Measurements from ENCODE around the gene DNAH11.

Gene DNAH11

DNA sequence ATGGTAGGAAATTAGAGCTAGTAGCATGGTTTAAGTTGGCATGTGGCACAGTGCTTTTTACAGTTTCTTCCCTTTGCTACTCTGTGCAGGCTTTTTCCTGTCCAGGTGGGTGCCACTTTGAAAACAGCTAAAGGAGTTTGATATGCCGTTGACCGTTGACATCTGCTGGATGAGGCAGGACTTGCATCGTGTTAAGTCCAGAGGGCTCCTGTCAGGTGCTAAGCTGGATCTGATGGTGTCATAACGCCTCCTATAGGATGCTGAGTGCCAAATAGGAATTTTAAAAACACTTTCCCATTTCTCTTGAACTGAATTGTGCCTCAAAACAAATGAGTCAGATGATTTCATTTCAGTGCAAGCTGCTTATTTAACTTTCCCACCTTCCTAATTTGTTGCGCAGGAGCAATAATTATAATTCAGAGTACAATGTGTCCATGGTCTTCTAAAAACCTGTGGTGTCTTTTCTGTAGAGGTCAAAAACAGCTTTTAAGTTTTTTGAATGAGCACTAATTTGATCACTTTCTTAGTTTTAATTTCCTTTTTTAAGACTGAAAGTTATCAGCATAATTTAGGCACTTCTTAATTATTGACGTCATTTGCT, 224.6 kb downstream of the DNAH11 start:
- TF ChIP-seq, protein P1, sequence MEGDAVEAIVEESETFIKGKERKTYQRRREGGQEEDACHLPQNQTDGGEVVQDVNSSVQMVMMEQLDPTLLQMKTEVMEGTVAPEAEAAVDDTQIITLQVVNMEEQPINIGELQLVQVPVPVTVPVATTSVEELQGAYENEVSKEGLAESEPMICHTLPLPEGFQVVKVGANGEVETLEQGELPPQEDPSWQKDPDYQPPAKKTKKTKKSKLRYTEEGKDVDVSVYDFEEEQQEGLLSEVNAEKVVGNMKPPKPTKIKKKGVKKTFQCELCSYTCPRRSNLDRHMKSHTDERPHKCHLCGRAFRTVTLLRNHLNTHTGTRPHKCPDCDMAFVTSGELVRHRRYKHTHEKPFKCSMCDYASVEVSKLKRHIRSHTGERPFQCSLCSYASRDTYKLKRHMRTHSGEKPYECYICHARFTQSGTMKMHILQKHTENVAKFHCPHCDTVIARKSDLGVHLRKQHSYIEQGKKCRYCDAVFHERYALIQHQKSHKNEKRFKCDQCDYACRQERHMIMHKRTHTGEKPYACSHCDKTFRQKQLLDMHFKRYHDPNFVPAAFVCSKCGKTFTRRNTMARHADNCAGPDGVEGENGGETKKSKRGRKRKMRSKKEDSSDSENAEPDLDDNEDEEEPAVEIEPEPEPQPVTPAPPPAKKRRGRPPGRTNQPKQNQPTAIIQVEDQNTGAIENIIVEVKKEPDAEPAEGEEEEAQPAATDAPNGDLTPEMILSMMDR (IDR thresholded peaks at IDR 0.05; ENCODE audit: unreplicated experiment in 3 of 3) = peak; percentile 64 to 78 (median 69)
- Mint-ChIP-seq H3K27ac (no peak overlapping the region), H3K27me3 (ENCODE audit: low read depth) (peaks cover 44% of the 10 kb centered on the region), H3K36me3 (ENCODE audit: low read depth) (no peaks in the 10 kb centered on the region), H3K9me3 (no peaks in the 10 kb centered on the region), H3K4me3 (no peak overlapping the region), H3K4me1 (peaks cover 16% of the 10 kb centered on the region)

DNA sequence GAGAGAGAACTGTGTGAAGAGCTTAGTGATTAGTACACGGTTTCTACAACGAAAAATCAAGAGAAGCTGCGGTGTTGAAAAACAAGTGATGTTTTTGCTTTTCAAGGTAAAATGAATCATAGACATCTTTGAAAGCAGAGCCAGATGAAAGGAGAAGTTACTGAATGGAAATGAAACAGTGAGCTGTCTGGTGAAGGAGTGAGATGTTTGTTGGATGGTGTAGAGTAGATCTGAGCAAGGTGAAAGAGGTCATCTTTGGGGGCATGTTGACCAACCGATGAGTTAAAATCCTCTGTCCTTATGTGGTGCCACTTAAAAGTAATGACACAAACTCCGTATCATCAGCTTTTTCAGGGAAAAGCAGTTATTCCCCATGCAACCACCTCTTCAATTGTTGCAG, 225.4 kb downstream of the DNAH11 start:
- Mint-ChIP-seq H3K9me3 (no peaks in the 10 kb centered on the region), H3K4me3 (no peak overlapping the region), H3K27ac (no peak overlapping the region), H3K4me1 (peaks cover 25% of the 10 kb centered on the region), H3K36me3 (ENCODE audit: low read depth) (no peaks in the 10 kb centered on the region), H3K27me3 (ENCODE audit: low read depth) (peaks cover 44% of the 10 kb centered on the region)
- TF ChIP-seq, protein P1 (IDR thresholded peaks at IDR 0.05; ENCODE audit: unreplicated experiment in 3 of 3) = no peak

DNA sequence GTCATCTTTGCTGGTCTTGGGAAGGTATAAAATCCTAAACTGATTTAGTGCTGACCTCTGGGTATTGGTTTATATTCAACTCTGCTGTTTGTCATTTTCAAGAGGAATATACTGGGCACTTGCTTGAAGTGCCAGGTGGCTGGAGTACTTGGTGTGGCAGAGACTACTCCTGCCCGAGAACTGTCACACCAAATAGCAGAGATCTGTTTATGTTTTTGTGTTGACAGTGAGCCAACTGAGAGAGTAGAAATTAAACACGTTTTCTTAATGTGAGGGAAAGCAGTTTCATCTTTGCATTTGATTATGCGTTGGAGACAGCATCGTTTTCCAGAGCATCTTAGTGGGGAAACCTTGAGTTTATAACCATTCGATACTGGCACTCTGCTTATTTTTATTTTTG, 228.4 kb downstream of the DNAH11 start:
- no peaks in the 10 kb centered on the region for H3K9me3 Mint-ChIP-seq
- TF ChIP-seq, protein P1 (IDR thresholded peaks at IDR 0.05; ENCODE audit: unreplicated experiment in 3 of 3) = no peak
- no peak overlapping the region for H3K27ac Mint-ChIP-seq
- peaks cover 28% of the 10 kb centered on the region for H3K4me1 Mint-ChIP-seq
- H3K27me3 Mint-ChIP-seq (ENCODE audit: low read depth) = peaks cover 32% of the 10 kb centered on the region
- H3K36me3 Mint-ChIP-seq (ENCODE audit: low read depth) = no peaks in the 10 kb centered on the region
- no peak overlapping the region for H3K4me3 Mint-ChIP-seq

DNA sequence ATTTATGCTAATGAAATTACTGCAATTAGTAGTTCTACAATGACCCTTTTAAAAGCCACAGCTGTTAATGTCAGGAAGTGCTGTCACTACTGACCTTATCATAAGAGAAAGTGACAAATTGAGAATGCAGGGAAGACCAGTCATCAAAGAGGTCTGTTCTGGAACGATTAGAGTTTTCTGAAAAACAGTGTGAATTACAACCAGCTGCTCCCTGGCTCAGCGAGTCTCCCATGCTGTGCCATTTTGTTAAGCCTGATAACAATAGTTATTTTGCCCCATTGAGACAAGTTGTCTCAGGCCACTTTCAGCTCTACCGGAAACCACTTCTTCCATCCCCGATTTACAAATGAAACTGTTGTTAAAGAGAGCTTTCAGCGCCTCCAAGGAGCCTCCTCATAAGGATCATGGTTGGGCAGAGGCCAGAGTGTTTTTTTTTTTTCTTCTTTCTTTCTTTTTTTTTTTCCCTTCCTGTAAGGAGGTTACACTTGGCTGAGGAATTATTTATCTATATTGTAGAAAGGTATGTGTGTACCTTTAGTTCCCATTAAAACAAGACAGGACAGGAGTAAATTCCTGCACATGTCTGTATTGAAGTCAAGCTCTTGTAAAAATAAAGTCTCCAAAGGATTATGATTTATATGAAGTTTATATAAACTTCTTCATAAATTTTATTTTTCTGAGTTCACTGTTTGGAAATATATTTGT, 229.2 kb downstream of the DNAH11 start:
- TF ChIP-seq, protein P1 (IDR thresholded peaks at IDR 0.05; ENCODE audit: unreplicated experiment in 3 of 3) = no peak
- Mint-ChIP-seq H3K4me1 (peaks cover 28% of the 10 kb centered on the region), H3K9me3 (no peaks in the 10 kb centered on the region), H3K27ac (peak overlapping the region in 1 of 3 experiments; percentile 2), H3K27me3 (ENCODE audit: low read depth) (peaks cover 25% of the 10 kb centered on the region), H3K4me3 (peak overlapping the region in 2 of 3 experiments; percentile 3 to 7), H3K36me3 (ENCODE audit: low read depth) (no peaks in the 10 kb centered on the region)

DNA sequence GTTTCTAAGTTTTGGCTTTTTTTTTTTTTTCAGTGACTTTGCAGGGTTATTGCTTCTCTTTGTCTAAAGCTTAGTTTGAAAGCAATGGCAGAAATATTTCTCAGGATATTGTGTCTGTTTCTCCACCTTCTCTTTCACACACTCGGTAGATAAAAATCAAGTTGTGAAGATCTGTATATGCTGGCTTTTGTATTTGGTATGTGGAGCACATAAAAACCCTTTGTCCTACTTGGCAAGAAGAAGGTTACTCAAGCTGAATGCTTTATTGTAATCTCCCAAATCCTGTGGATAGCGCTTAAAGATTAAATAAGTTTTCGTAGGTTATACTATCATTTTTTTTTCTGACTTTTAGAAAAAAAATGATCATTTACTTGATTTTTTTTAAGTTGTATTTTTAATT, 230.5 kb downstream of the DNAH11 start:
- Mint-ChIP-seq H3K36me3 (ENCODE audit: low read depth) (no peaks in the 10 kb centered on the region), H3K9me3 (no peaks in the 10 kb centered on the region), H3K4me3 (peak overlapping the region in 1 of 3 experiments; percentile 11), H3K4me1 (peaks cover 28% of the 10 kb centered on the region), H3K27me3 (ENCODE audit: low read depth) (peaks cover 14% of the 10 kb centered on the region), H3K27ac (peak overlapping the region in 2 of 3 experiments; percentile 5 to 37)
- TF ChIP-seq, protein P1 (IDR thresholded peaks at IDR 0.05; ENCODE audit: unreplicated experiment in 3 of 3) = no peak

DNA sequence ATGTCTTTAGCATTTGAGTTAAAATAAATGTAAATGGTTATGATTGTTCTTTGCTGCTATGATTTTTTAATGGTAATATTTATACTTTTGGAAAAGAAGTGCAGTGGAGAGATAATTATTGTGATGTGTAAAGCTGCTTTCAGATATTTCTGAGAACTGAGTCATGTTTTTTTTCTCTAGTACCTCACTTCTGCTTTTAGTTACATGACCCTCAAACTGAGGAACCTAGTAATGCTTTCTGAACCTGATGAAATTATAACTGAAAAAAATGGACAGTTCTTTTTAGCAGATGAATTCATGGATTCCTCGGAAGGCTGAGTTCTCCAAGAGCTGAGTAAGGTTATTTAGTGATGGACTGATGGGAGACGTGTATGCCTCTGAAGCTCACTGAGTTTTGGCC, 235.1 kb downstream of the DNAH11 start:
- H3K27ac Mint-ChIP-seq = no peak overlapping the region
- H3K4me1 Mint-ChIP-seq = peaks cover 12% of the 10 kb centered on the region
- H3K36me3 Mint-ChIP-seq (ENCODE audit: low read depth) = no peaks in the 10 kb centered on the region
- H3K9me3 Mint-ChIP-seq = no peaks in the 10 kb centered on the region
- TF ChIP-seq, protein P1 (IDR thresholded peaks at IDR 0.05; ENCODE audit: unreplicated experiment in 3 of 3) = no peak
- no peak overlapping the region for H3K4me3 Mint-ChIP-seq
- H3K27me3 Mint-ChIP-seq (ENCODE audit: low read depth) = no peaks in the 10 kb centered on the region

Measured in nephron (organoid).